Endodermal cell (in vitro differentiated cells): ENCODE measurements around the gene OR51F1. TPM values are rescaled to one million over a fixed set of nuclear protein-coding genes. Genes with fewer than 3 reads are reported as not detected.

Experiments used
- DNase-seq: peaks from one replicate; pipeline ENCODE4 v3.0.0-alpha.2; 2017
- H3K27ac ChIP-seq: 2 replicates; pipeline ENCODE4 v1.5.1; 2013; ENCODE audit warnings: mild to moderate bottlenecking, low read depth, low read length, moderate library complexity
- H3K27me3 ChIP-seq: 2 replicates; pipeline ENCODE4 v1.6.1; 2013; ENCODE audit warnings: mild to moderate bottlenecking, low read length, moderate library complexity; ENCODE audit not compliant: insufficient read depth, control insufficient read depth, poor library complexity, severe bottlenecking
- H3K36me3 ChIP-seq: 2 replicates; pipeline ENCODE4 v1.7.0; 2013; ENCODE audit warnings: mild to moderate bottlenecking, low read length, moderate library complexity; ENCODE audit not compliant: control insufficient read depth, insufficient read depth
- H3K4me1 ChIP-seq: one replicate; pipeline ENCODE4 v1.7.0; 2013; ENCODE audit warnings: low read length; ENCODE audit not compliant: control insufficient read depth, insufficient read depth
- H3K4me3 ChIP-seq: 2 replicates; pipeline ENCODE4 v1.5.1; 2013; ENCODE audit warnings: mild to moderate bottlenecking, low read length, moderate library complexity
- H3K9ac ChIP-seq: 2 replicates; pipeline ENCODE4 v1.6.1; 2013; ENCODE audit warnings: mild to moderate bottlenecking, low read length, moderate library complexity; ENCODE audit not compliant: poor library complexity, severe bottlenecking; ENCODE audit errors: extremely low read depth
- H3K9me3 ChIP-seq: 2 replicates; pipeline ENCODE4 v1.6.1; 2013; ENCODE audit warnings: mild to moderate bottlenecking, low read length, moderate library complexity; ENCODE audit not compliant: control insufficient read depth
- H3K27ac Mint-ChIP-seq: 2 replicates; pipeline ENCODE4 v1.8.0; 2020; ENCODE audit warnings: mixed read lengths
- H3K27me3 Mint-ChIP-seq: 2 replicates; pipeline ENCODE4 v1.8.0; 2021; ENCODE audit warnings: mild to moderate bottlenecking, mixed read lengths; ENCODE audit not compliant: insufficient read depth
- H3K36me3 Mint-ChIP-seq: 2 replicates; pipeline ENCODE4 v1.8.0; 2020; ENCODE audit warnings: low read depth, mixed read lengths
- H3K4me1 Mint-ChIP-seq: 2 replicates; pipeline ENCODE4 v1.8.0; 2020; ENCODE audit warnings: mixed read lengths
- H3K4me3 Mint-ChIP-seq: 2 replicates; pipeline ENCODE4 v1.8.0; 2020; ENCODE audit warnings: mild to moderate bottlenecking, moderate library complexity, mixed read lengths
- H3K9me3 Mint-ChIP-seq: 2 replicates; pipeline ENCODE4 v1.8.0; 2020; ENCODE audit warnings: mild to moderate bottlenecking, mixed read lengths
- WGBS, 2 experiments: methylation state at CpG; one replicate each; pipeline versions ENCODE4 v1.1.5 to v1.1.7; 2013; ENCODE audit warnings: missing lambda C conversion rate in 2 of 2, mixed read lengths in 1 of 2; ENCODE audit not compliant: insufficient coverage in 1 of 2, insufficient read length in 1 of 2; 5-methylcytosine and 5-hydroxymethylcytosine counted together
- total RNA-seq, 2 donors: library from RNA; stranded (reverse); fragmentation: NEBNext Ultra II Directional in 1 of 2; extraction: Animal tissue kit (Norgen Biotek cat#: 25700) in 1 of 2; gene quantifications; 2 replicates in 1 of 2; 3 replicates in 1 of 2; pipeline ENCODE4 v1.2.1, GENCODE V29; 2021
- TF ChIP-seq, protein P1 (sequence below): fragments of 200-600 bp; sonication (generic); conservative IDR thresholded peaks from 2 replicates; pipeline ENCODE4 v1.5.0; 2021; ENCODE audit warnings: antibody characterized with exemption, mild to moderate bottlenecking

OR51F1 gene
- total RNA-seq, 2 donors from 2014 or later, result not detected

DNA sequence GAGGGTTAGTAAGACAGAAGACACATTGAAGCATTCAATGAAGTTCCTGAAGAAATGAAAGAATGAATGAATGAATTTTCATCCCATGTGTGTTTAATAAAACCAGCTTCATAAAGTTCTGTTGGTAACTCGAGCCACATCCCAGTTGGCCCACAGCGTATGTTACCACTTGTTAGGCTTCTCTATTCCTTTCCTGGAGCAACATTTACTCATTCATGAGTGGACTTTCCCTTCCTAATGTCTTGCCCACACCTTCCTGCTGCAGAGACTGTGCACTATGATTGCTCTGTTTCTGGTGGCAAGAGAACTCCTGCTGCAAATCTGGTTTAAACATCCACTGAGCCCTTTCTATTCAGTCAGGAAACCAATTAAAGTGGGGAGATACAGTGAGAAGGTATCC is 27.5 kb upstream of the OR51F1 start:
- Histone ChIP-seq H3K9me3 (peaks cover 16% of the 10 kb centered on the region), H3K4me3 (no peak overlapping the region), H3K9ac (no peak overlapping the region), H3K27ac (no peak overlapping the region), H3K27me3 (no peaks in the 10 kb centered on the region), H3K36me3 (no peaks in the 10 kb centered on the region), H3K4me1 (peaks cover 6% of the 10 kb centered on the region)
- Mint-ChIP-seq H3K4me3 (no peak overlapping the region), H3K36me3 (no peaks in the 10 kb centered on the region), H3K27me3 (no peaks in the 10 kb centered on the region), H3K4me1 (peaks cover 17% of the 10 kb centered on the region), H3K9me3 (peaks cover 10% of the 10 kb centered on the region), H3K27ac (no peak overlapping the region)
- 86 to 100% methylated on average over 1 of the region's 2 CpGs for WGBS, 2 experiments
- TF ChIP-seq, protein P1, sequence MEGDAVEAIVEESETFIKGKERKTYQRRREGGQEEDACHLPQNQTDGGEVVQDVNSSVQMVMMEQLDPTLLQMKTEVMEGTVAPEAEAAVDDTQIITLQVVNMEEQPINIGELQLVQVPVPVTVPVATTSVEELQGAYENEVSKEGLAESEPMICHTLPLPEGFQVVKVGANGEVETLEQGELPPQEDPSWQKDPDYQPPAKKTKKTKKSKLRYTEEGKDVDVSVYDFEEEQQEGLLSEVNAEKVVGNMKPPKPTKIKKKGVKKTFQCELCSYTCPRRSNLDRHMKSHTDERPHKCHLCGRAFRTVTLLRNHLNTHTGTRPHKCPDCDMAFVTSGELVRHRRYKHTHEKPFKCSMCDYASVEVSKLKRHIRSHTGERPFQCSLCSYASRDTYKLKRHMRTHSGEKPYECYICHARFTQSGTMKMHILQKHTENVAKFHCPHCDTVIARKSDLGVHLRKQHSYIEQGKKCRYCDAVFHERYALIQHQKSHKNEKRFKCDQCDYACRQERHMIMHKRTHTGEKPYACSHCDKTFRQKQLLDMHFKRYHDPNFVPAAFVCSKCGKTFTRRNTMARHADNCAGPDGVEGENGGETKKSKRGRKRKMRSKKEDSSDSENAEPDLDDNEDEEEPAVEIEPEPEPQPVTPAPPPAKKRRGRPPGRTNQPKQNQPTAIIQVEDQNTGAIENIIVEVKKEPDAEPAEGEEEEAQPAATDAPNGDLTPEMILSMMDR, result no peak
- DNase-seq, result no peak

DNA sequence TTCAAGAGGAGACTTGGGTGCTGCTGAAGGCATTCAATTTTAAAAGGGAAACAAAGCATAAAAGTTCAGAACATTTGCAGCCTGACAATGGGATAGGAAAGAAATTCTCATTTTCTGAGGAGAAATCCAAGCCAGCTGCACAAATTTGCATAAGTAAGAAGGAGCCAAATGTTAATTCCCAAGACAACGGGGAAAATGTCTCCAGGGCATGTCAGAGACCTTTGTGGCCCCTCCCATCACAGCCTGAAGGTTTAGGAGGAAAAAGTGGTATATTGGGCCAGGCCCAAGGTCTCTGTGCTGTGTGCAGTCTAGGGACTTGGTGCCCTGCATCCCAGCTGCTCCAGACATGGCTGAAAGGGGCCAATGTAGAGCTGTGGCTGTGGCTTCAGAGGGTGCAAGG is 12.7 kb upstream of the OR51F1 start:
- H3K4me1 Mint-ChIP-seq, result no peaks in the 10 kb centered on the region
- no peaks in the 10 kb centered on the region for H3K9me3 ChIP-seq
- H3K4me3 ChIP-seq, result no peak overlapping the region
- no peak overlapping the region for H3K27ac ChIP-seq
- H3K27me3 ChIP-seq, result no peaks in the 10 kb centered on the region
- peaks cover 1% of the 10 kb centered on the region for H3K27me3 Mint-ChIP-seq
- H3K36me3 Mint-ChIP-seq, result no peaks in the 10 kb centered on the region
- H3K4me1 ChIP-seq, result no peaks in the 10 kb centered on the region
- no peaks in the 10 kb centered on the region for H3K36me3 ChIP-seq
- DNase-seq, result no peak
- TF ChIP-seq, protein P1, result no peak
- 78 to 83% methylated on average over 1 of the region's 1 CpG for WGBS, 2 experiments
- H3K4me3 Mint-ChIP-seq, result no peak overlapping the region
- peaks cover 23% of the 10 kb centered on the region for H3K9me3 Mint-ChIP-seq
- no peak overlapping the region for H3K27ac Mint-ChIP-seq
- H3K9ac ChIP-seq, result no peak overlapping the region

DNA sequence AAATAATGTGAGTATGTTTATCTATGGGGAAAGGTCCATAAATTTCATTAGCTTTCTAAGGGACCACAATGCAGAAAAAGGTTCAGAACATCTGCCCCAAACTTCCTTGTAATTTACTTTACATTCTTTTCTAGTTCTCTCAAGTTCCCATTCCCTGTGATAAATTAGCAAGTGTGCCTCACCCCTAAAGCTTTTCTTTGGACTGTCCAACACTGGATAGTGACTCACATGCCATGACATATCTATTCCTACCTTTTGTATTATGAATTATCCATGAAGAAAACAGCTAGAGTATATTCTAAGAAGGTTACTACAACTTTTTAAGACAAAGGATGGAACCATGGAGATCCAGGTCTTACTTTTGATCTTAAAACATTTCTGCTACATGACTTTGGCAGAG is 1.6 kb downstream of the OR51F1 start:
- H3K4me1 ChIP-seq, result no peaks in the 10 kb centered on the region
- no peaks in the 10 kb centered on the region for H3K9me3 ChIP-seq
- H3K9me3 Mint-ChIP-seq, result no peaks in the 10 kb centered on the region
- no peaks in the 10 kb centered on the region for H3K36me3 ChIP-seq
- H3K27me3 Mint-ChIP-seq, result no peaks in the 10 kb centered on the region
- TF ChIP-seq, protein P1, result no peak
- H3K9ac ChIP-seq, result no peak overlapping the region
- H3K4me3 Mint-ChIP-seq, result no peak overlapping the region
- no peaks in the 10 kb centered on the region for H3K4me1 Mint-ChIP-seq
- DNase-seq, result no peak
- no peak overlapping the region for H3K27ac ChIP-seq
- no peak overlapping the region for H3K4me3 ChIP-seq
- H3K27ac Mint-ChIP-seq, result no peak overlapping the region
- no peaks in the 10 kb centered on the region for H3K36me3 Mint-ChIP-seq
- no peaks in the 10 kb centered on the region for H3K27me3 ChIP-seq
